ENCODE results near the gene SPRR1B.

- TF ChIP-seq CTCF (tag by site-specific recombination; IDR thresholded peaks at IDR 0.05) (no peak), ZNF274 (IDR thresholded peaks at IDR 0.05; ENCODE audit: low read length) (no peak), ZNF274 (tag by site-specific recombination; IDR thresholded peaks at IDR 0.05; ENCODE audit: borderline replicate concordance) (no peak), ZNF37A (tag by site-specific recombination; IDR thresholded peaks at IDR 0.05) (no peak), BCL11A (tag by site-specific recombination; IDR thresholded peaks at IDR 0.05; ENCODE audit: low read depth) (no peak), KLF1 (tag by site-specific recombination; IDR thresholded peaks at IDR 0.05) (no peak), PBX3 (CRISPR knock-in tag; IDR thresholded peaks at IDR 0.05) (no peak), GLIS1 (tag by site-specific recombination; IDR thresholded peaks at IDR 0.05) (no peak), ZNF350 (tag by site-specific recombination; IDR thresholded peaks at IDR 0.05) (no peak), ZNF248 (tag by site-specific recombination; IDR thresholded peaks at IDR 0.05) (no peak)
- TF ChIP-seq, protein P1, sequence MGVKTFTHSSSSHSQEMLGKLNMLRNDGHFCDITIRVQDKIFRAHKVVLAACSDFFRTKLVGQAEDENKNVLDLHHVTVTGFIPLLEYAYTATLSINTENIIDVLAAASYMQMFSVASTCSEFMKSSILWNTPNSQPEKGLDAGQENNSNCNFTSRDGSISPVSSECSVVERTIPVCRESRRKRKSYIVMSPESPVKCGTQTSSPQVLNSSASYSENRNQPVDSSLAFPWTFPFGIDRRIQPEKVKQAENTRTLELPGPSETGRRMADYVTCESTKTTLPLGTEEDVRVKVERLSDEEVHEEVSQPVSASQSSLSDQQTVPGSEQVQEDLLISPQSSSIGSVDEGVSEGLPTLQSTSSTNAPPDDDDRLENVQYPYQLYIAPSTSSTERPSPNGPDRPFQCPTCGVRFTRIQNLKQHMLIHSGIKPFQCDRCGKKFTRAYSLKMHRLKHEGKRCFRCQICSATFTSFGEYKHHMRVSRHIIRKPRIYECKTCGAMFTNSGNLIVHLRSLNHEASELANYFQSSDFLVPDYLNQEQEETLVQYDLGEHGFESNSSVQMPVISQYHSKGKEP (tag by site-specific recombination; IDR thresholded peaks at IDR 0.05), result no peak
- TF ChIP-seq, protein P2, sequence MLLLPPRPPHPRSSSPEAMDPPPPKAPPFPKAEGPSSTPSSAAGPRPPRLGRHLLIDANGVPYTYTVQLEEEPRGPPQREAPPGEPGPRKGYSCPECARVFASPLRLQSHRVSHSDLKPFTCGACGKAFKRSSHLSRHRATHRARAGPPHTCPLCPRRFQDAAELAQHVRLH (tag by site-specific recombination; IDR thresholded peaks at IDR 0.05), result no peak
Measured at GRCh38 chr1:153030895-153031294, at the start of gene SPRR1B.

Measured in HEK293 (cell line).